ENCODE data around the gene CLCF1.

DNA sequence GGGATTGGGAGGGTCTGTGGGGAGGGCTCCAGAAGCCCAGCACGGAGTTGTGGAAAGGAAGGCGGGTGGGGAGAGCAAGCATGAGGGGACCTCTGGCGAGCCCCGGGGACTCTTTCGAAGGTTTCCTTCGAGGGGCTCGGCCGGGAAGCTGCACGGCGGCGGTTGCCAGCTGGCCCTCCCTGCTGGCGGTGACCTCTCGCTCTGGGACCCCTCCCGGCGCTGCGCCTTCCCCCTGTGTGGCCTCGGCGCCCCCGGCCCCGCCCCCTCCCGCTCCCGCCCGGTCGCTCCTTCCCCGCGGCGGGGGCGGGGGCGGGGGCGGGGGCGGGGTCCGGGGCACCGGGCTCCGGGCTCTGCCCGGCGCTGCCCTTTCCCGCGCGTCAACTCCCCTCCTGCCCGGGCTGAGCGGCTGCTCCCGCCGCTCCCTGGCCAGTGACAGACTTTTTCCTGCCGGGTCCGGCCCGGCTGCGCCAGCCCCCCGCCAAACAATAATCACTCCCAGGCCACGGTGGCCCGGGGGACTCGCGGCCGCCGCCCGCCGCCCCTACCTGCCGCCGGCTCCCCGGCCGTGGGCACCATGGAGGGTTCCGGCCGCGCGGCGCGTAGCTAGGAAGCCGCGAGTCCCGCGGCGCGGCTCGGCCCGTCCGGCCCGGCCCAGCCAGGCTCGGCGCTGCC lies 941 bp downstream of the CLCF1 start:
- TF ChIP-seq, protein P1, sequence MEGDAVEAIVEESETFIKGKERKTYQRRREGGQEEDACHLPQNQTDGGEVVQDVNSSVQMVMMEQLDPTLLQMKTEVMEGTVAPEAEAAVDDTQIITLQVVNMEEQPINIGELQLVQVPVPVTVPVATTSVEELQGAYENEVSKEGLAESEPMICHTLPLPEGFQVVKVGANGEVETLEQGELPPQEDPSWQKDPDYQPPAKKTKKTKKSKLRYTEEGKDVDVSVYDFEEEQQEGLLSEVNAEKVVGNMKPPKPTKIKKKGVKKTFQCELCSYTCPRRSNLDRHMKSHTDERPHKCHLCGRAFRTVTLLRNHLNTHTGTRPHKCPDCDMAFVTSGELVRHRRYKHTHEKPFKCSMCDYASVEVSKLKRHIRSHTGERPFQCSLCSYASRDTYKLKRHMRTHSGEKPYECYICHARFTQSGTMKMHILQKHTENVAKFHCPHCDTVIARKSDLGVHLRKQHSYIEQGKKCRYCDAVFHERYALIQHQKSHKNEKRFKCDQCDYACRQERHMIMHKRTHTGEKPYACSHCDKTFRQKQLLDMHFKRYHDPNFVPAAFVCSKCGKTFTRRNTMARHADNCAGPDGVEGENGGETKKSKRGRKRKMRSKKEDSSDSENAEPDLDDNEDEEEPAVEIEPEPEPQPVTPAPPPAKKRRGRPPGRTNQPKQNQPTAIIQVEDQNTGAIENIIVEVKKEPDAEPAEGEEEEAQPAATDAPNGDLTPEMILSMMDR (IDR thresholded peaks at IDR 0.05; ENCODE audit: low read depth, low read length, poor library complexity, severe bottlenecking), result no peak
- no peak for TF ChIP-seq EZH2phosphoT487 (IDR thresholded peaks at IDR 0.05; ENCODE audit: borderline replicate concordance, low read length)
